HG03439 (cell line): ENCODE data around the gene ATP8A2.
"Not testable (repeated sequence)": the region's sequence is repeated elsewhere in the genome, so short reads cannot be mapped to it uniquely, and the experiment has no call there.

Experiments
- ATAC-seq: cut with Tn5 transposase; IDR thresholded peaks from one replicate; pipeline ENCODE4 v1.9.1; 2021; ENCODE audit warnings: mild to moderate bottlenecking, moderate library complexity; ENCODE audit not compliant: unreplicated experiment

Gene ATP8A2

DNA sequence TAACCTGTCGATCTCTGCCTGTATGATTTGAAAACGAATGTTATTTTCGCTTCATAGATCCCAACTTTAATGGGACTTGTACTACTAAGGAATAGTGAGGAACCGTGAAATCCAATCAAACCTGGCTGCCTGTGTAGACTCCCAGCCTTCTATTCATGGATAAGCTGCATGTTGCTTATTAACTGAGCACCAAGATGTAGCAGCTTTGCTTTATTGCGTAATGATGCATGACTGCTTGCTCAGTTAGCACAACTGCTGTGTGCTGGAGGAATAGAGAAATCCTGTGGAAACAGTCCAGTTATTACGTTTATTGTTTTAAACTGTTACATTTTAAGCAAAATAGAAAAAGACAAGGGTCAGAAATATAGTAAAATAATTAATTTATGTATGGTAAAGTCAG, 571.9 kb downstream of the ATP8A2 start:
- ATAC-seq = no peak

DNA sequence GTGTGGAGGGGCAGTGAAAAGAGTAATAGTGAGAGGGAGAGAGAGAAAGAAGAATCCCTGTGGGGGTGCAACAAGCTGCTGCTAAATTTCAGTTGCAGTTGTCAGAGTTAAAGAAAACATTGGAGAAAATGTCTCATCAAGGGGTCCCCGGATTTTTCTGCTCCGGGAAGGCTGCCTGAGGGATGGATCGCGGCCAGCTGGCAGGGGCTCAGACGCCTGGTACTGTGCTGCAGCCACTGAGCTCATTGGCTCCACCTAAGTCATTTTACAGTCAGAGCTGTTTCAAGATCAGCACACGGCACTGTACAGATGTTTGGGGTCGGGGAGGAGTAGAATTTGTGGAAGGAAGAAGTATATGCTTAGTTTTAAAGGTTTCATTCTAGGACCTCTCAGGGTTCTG, 573.8 kb downstream of the ATP8A2 start:
- no peak for ATAC-seq

- ATAC-seq = no peak
Measured at GRCh38 chr13:25946321-25946720, 574.5 kb downstream of the ATP8A2 start.

GRCh38 chr13:25948910-25949309, 577.1 kb downstream of the ATP8A2 start:
- no peak for ATAC-seq

DNA sequence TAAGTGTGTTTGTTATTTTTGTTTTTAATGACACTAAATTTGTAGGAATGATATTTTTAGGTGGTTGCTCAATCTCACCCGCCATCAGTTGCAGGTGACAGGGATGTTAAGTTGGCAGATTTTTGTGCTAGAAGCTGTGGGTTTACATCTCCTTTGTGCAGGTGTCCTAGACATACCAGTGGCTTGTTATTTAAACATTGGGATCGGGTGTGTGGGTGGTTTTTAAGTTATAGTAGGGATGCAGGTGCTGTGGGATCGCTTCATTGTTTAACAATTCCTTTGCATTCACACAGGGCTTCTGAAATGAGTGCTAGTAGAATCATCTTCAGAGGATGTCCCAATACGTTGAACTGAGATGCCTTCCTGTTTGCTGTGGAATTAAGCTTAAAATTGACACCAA, 580.1 kb downstream of the ATP8A2 start:
- no peak for ATAC-seq

- not testable (repeated sequence) for ATAC-seq
Measured at GRCh38 chr13:25954080-25954479, 582.3 kb downstream of the ATP8A2 start.

DNA sequence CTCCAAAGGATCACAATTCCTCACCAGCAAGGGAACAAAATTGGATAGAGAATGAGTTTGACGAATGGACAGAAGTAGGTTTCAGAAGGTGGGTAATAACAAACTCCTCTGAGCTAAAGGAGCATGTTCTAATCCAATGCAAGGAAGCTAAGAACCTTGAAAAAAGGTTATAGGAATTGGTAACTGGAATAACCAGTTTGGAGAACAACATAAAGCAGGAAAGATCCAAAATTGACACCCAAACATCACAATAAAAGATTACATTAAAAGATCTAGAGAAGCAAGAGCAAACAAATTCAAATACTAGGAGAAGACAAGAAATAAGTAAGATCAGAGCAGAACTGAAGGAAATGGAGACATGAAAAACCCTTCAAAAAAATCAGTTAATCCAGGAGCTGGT, 583.2 kb downstream of the ATP8A2 start:
- not testable (repeated sequence) for ATAC-seq

- ATAC-seq = no peak
Measured at GRCh38 chr13:25958986-25959385, 587.2 kb downstream of the ATP8A2 start.

- ATAC-seq = no peak
Measured at GRCh38 chr13:25961294-25961693, 589.5 kb downstream of the ATP8A2 start.

DNA sequence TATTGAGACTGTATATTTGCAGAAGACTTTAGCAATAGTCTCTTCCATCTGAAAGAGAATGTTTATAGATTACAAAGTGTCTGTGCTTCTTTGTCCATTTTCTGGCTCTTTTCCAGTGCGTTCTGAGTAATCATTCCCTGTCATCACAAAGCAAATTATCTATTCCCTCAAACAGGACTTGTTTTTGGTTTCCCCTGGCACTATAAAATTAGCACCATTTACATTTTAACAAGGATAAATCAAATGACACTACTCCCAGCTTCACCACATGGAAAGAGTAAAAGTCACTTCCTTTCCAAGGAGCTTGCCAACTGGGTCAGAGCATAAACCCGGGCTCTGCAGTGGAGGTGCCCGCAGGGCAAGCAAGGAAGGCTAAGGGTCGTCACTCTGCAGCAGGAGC, 591.9 kb downstream of the ATP8A2 start:
- no peak for ATAC-seq

- ATAC-seq = no peak
Measured at GRCh38 chr13:25965596-25965995, 593.8 kb downstream of the ATP8A2 start.

DNA sequence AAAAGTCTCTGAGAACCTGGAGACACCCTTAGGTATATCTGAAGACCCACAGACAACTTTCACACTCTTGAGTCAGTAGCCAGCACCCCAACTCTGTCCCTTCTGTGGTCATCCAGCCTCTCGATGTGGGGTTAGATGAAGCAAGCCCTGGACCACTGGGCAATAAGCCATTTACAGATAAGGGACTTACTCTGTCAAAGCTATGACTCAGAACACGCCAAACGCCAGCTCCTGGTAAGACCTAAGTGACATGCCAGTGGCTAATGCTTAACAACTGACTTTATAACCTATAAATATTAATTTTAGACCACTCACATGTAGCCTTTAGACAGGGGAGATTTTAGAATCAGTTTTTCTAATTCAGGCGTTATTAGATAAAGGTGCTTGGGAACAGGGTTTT, 594.3 kb downstream of the ATP8A2 start:
- no peak for ATAC-seq

GRCh38 chr13:25967144-25967543, 595.4 kb downstream of the ATP8A2 start:
- no peak for ATAC-seq

DNA sequence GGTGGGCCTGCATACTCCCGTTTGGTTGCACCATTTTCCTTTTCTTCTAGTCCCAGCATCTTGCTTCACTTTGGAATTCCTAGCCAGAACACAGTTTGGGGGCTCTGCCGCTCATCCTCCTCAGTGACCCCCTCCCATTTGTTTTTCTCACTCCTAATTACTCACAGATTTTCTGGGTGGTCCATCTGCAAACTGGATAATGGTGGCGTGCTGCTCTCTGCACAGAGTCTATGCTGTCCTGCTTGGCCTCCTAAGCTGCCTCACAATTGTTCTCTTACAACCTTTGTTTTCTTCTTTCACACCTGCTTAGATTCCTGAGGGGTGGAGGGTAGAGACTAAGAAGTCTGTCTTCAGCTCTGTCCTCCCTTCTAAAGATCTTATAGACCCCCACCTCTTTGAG, 599.3 kb downstream of the ATP8A2 start:
- ATAC-seq = no peak

- no peak for ATAC-seq
Measured at GRCh38 chr13:25971459-25972145, 599.8 kb downstream of the ATP8A2 start.

DNA sequence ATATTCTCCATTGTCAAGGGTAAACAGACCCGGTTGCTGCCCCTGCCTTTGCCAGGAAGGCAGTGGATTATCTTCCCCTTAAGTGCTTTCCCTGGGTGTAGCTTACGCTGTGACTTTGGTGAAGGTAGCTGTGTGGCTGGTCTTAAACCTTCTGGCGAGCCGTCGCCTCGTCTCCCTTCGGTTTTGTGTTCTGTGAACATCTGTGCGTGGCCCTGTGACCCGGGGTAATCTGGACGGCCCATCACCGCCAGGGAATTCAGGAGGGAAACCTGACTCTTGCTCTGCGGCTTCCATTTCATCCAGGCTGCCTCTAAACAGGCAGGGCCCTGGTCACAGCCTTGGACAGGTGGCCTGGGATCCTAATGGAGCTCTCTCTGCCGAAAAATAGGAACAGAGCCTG, 601.3 kb downstream of the ATP8A2 start:
- no peak for ATAC-seq

DNA sequence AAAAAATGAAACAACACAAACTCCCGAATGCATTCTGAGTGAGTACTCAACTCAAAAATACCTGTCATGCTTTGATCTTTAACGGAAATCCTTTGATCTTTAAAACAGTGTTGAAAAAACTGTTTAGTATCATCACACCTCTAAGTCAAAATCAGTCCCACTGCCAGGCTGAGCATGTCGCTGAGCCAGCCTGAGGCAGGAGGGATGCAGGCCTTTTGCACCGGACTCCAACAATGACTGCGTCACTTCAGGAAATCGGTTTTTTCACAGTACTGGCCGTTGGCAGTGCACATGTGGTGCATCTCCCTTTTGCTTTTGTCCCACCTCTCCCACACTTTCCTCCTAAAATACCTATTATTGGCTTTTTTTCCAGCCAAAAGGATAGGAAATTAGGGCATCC, 601.8 kb downstream of the ATP8A2 start:
- ATAC-seq = no peak

- no peak for ATAC-seq
Measured at GRCh38 chr13:25977216-25977615, 605.4 kb downstream of the ATP8A2 start.

DNA sequence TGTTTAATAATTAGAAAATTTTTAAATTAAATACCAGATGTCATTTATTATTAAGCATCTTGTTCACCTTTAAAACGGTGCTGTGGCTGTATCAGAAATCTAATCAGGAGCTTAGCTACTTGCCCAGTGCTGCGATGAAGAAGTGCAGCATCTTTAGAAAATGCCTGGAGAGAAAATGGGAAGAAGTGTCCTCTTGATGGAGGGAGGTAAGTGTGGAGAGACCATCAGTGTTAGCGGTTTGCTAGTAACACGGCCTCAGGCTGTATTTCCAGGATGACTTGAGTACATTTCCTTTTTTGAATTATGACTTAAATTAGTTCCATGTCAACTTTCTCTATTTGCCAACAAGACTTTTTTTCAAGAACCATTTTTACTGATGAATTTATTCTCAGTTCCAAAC, 605.9 kb downstream of the ATP8A2 start:
- ATAC-seq = no peak

DNA sequence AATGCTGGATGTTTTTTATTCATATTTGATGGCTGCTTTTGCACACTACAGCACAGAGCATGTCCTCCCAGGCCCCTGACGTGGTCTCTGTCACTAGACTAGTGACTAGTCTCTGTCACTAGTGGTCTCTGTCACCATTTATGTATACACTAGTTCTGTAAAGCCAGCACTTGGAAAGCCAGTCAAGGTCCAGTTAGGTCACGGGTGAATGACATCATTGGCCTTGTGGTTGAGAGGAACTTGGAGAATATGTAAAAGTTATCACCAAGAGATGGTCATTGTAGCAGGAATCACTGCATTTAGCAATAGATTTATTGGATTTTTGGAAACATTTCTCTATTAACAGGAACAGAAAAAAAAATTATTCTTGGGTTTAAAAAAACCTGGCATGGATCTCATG, 607.2 kb downstream of the ATP8A2 start:
- ATAC-seq = no peak

DNA sequence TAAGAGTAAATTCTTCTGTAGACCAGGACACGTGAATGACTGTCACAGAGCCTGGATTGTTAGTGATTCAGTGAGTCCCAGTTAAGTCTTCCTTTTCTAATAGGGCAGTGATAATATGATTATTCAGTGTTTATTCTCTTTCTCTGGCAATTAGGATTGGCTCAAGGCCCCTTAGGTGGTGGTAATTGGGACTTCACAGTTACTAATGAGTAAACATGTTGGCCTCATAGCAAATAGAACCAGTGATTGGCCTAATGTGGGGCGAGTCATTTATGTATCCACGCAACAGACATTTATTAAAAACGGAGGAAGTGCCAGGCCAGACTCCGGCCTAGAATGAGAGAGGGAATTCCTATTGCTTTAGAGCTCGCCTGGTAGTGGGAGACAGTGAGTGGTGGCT, 607.6 kb downstream of the ATP8A2 start:
- no peak for ATAC-seq

DNA sequence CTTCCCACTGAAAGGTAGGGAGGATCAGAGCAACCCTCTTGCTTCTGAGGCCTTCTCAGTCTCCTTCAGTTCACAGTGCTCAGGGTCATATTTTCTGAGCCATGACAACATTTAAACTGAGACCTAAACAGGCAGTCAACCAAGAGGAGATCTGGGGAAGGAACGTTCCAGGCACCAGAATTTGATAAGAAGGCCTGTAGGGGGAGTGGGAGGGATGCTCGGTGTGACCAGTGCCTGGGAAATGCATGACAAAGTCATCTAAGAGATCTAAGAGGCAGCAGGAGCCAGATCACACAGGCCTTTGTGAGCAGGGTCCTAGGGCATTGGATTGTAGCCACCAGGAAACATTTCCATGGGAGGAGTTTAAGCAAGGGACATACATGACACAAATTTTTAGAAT, 608.5 kb downstream of the ATP8A2 start:
- ATAC-seq = no peak

GRCh38 chr13:25981060-25981459, 609.3 kb downstream of the ATP8A2 start:
- ATAC-seq = no peak
